ENCODE results near the gene PCDH9. TPM values are rescaled to one million over a fixed set of nuclear protein-coding genes. Genes with fewer than 3 reads are reported as not detected.

The PCDH9 gene
- total RNA-seq, 4 donors from 2014 or later, result 2.8 to 22.4 (median 12.9) TPM

- H3K27me3 ChIP-seq, result no peaks in the 10 kb centered on the region
- H3K36me3 ChIP-seq, result no peaks in the 10 kb centered on the region
- intact Hi-C loops (cut with DNase I), result no loop called here
- TF ChIP-seq CTCF (IDR thresholded peaks at IDR 0.05), result no peak
- no peak for TF ChIP-seq POLR2A (IDR thresholded peaks at IDR 0.05)
- no peak overlapping the region for H3K4me3 ChIP-seq (replicated peaks in 1 of 3)
- DNase-seq, result no peak
- WGBS, 2 donors, result 91 to 98% methylated on average over 1 of the region's 1 CpG
- no peaks in the 10 kb centered on the region for H3K9me3 ChIP-seq
- no peak overlapping the region for H3K27ac ChIP-seq
- H3K4me1 ChIP-seq, result no peaks in the 10 kb centered on the region
These were observed 954.7 kb downstream of the PCDH9 start for GRCh38 chr13:66275416-66275815.

GRCh38 chr13:66273011-66273410, 957.1 kb downstream of the PCDH9 start:
- 81 to 95% methylated on average over 1 of the region's 1 CpG for WGBS, 2 donors
- no peak for DNase-seq
- H3K4me1 ChIP-seq, result no peaks in the 10 kb centered on the region
- intact Hi-C loops (cut with DNase I), result no loop called here
- no peak overlapping the region for H3K27ac ChIP-seq
- no peak overlapping the region for H3K4me3 ChIP-seq (replicated peaks in 1 of 3)
- no peaks in the 10 kb centered on the region for H3K9me3 ChIP-seq
- no peaks in the 10 kb centered on the region for H3K36me3 ChIP-seq
- TF ChIP-seq POLR2A (IDR thresholded peaks at IDR 0.05), result no peak
- no peak for TF ChIP-seq CTCF (IDR thresholded peaks at IDR 0.05)
- no peaks in the 10 kb centered on the region for H3K27me3 ChIP-seq

- DNase-seq, result no peak
- Histone ChIP-seq H3K27ac (no peak overlapping the region), H3K36me3 (no peaks in the 10 kb centered on the region), H3K4me3 (replicated peaks in 1 of 3) (no peak overlapping the region), H3K4me1 (no peaks in the 10 kb centered on the region), H3K27me3 (no peaks in the 10 kb centered on the region), H3K9me3 (no peaks in the 10 kb centered on the region)
- intact Hi-C loops (cut with DNase I), result no loop called here
- TF ChIP-seq CTCF (IDR thresholded peaks at IDR 0.05) (no peak), POLR2A (IDR thresholded peaks at IDR 0.05) (no peak)
- 91 to 93% methylated on average over 5 of the region's 5 CpGs for WGBS, 2 donors
These were observed 963.4 kb downstream of the PCDH9 start for GRCh38 chr13:66266761-66267160.

GRCh38 chr13:66266348-66266747, 963.8 kb downstream of the PCDH9 start:
- no peak for DNase-seq
- TF ChIP-seq CTCF (IDR thresholded peaks at IDR 0.05) (no peak), POLR2A (IDR thresholded peaks at IDR 0.05) (no peak)
- Histone ChIP-seq H3K27me3 (no peaks in the 10 kb centered on the region), H3K4me1 (no peaks in the 10 kb centered on the region), H3K9me3 (no peaks in the 10 kb centered on the region), H3K36me3 (no peaks in the 10 kb centered on the region), H3K4me3 (replicated peaks in 1 of 3) (no peak overlapping the region), H3K27ac (no peak overlapping the region)
- intact Hi-C loops (cut with DNase I), result no loop called here
- WGBS, 2 donors, result 92 to 94% methylated on average over 1 of the region's 1 CpG

GRCh38 chr13:66265371-66265770, 964.8 kb downstream of the PCDH9 start:
- no peaks in the 10 kb centered on the region for H3K9me3 ChIP-seq
- TF ChIP-seq CTCF (IDR thresholded peaks at IDR 0.05) (no peak), POLR2A (IDR thresholded peaks at IDR 0.05) (no peak)
- no peak overlapping the region for H3K27ac ChIP-seq
- H3K4me3 ChIP-seq (replicated peaks in 1 of 3), result no peak overlapping the region
- no peak for DNase-seq
- H3K27me3 ChIP-seq, result no peaks in the 10 kb centered on the region
- H3K36me3 ChIP-seq, result no peaks in the 10 kb centered on the region
- intact Hi-C loops (cut with DNase I), result no loop called here
- WGBS, 2 donors, result 62 to 66% methylated on average over 4 of the region's 4 CpGs
- H3K4me1 ChIP-seq, result no peaks in the 10 kb centered on the region

All from thyroid gland (tissue), 4 donors.